Right renal cortex interstitium (tissue), 3 donors: ENCODE data around the gene NCAM1. TPM values are rescaled to one million over a fixed set of nuclear protein-coding genes. Genes with fewer than 3 reads are reported as not detected.

Experiments used
- DNase-seq, 3 donors: peaks; one replicate each; pipeline ENCODE4 v3.0.0-alpha.2; 2013; ENCODE audit warnings: low read depth in 3 of 3, low spot score in 2 of 3
- polyA plus RNA-seq, 3 donors: library from polyadenylated mRNA; unstranded; fragments of 120-200 nt; gene quantifications; one replicate each; pipeline ENCODE4 v1.2.1, GENCODE V29; 2013; ENCODE audit not compliant: insufficient read length in 3 of 3

Gene NCAM1
- polyA plus RNA-seq, 3 donors: 69.3 to 84.4 (median 72.5) TPM

DNA sequence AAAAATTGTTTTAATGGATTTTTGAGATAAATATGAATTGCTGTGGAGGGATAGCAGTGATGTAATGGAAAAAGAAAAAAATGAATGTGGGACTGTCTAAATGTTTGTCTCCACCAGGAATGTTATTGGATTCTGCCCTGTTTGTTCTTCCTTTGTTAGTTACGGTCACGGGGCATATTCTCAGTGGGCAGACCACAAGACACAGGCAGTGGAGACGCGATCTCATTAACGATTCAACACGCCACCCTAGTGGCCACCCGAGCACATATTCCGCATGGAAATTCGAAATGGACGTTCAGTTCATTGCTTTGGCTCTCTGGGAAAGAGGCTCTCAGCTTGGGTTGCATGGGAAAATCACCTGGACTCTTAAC is 201.4 kb downstream of the NCAM1 start:
- DNase-seq: no peak

DNA sequence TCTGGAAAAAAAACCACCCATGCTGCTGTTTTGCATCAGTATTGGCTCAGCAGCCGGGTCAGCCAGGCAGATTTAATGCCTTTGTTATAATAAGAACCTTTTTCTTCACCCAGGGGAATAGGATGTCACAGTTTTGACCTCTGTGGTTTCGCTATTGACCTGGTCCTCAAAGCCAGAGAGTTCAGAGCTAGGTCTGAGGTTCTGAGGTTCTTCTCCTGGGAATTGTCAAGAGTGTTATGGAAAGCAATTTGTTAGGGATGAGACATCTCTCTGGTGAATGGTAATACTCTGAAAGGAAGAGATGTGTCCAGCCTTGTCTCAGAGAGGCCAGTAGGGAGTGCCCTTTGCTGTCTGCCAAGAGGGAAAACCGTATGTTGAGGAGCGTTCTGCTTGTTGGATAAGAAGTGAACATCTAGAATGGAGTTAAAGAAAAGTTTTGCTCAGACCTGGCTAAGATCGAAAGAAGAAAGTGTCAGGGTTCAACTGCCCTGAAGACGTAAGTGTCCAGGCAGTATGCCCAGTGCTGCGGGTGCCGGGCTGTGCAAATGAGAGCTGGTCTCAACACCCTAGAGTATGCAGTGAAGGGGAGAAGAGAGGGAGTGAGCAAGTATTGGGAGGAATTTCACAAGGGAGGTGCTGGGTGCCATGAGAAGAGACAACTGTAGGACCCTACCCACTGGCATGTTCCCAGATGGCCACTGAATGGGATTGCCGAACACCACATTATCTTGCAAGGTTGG is 202.2 kb downstream of the NCAM1 start:
- no peak for DNase-seq

GRCh38 chr11:113166280-113166679 is 205.1 kb downstream of the NCAM1 start:
- no peak for DNase-seq

DNA sequence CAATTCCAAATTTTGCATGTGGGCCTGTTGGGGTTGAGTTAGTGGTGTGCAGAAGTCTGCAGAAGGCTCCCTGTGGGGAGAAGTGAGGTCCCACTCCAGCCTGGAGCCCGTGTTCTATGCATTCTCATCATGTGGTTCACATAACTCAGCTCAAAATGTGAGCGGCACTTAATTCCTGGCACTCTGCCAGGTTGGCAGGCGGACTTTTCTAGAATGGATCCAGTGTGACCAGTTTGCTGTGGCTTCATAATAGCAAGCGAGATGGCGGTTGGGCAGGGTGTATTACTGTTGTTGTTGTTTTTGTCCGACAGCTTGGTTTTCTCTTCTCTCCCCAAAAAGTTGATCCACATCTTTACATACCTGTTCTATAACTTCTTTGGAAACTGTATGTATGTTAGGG is 206.4 kb downstream of the NCAM1 start:
- DNase-seq: no peak

DNA sequence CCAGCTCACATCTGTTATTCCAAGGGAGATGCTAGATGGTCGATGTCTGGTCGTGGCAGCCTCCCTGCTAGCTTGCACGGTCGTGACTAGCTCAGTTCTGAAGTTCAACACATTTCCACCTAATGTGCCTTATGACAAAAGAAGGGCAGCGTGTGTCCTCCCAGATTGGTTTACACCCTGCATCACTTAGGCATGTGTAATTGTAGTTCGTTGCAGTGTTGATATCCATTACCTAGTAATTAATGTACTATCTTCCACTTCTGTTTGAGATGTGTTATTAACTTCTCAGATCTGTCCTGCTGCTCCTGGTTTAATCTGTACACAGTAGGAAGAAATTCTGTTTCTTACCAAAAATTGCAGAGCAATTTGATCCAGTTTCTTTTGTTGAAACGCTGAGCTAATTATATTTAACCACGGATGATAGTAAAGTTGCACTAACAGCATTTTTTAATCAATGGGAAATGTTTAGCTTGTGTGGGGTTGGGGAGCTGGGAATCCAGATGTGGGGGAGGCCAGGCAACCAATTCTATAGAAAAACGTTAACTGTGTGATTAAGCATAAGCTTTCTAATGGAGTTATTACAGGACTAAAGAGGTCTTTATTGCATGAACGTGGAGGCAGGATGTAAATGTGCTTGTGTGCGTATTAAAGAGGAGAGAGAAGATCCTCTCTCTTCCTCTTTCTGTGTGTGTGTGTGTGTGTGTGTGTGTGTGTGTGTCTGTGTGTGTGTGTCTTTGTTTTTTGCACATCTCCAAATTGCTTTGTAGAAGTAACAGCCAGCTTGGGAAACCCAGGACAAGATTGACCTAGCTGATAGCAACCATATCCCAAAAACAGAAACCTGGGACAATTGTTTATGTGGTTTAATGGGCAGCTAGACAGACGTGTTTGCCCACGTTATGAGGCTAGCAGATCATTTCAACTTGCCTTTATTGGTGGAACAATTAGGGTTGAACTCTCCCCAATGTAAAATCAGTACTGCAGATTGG is 207.4 kb downstream of the NCAM1 start:
- no peak for DNase-seq

DNA sequence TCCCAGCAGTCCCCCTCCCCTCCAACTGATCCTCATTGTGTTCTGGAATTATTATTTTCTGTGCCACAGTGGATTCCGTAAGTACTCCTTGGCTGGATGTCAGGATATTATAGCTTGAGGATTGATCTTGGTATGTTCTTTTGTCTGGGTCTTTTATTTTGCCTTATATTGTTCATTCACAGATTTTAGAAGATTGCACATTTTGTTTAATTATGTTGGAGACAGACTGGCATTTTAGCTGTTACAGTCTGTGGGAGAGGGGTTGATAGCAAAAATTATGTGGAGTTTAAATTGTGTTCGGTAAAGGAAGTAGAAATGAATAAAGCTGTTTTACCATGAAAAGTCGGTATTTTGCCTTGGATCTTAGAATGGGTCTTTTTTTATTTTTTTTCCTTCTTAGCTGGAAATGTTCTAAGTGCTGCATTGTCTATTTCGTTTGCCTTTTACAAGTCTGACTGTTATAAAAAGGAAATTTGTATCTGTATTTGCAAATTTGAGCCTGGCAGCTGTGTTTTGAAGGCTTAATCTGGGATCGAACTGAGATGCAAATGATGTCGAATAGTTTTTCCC is 211.2 kb downstream of the NCAM1 start:
- DNase-seq: no peak

GRCh38 chr11:113173126-113173525 is 211.9 kb downstream of the NCAM1 start:
- DNase-seq: no peak

DNA sequence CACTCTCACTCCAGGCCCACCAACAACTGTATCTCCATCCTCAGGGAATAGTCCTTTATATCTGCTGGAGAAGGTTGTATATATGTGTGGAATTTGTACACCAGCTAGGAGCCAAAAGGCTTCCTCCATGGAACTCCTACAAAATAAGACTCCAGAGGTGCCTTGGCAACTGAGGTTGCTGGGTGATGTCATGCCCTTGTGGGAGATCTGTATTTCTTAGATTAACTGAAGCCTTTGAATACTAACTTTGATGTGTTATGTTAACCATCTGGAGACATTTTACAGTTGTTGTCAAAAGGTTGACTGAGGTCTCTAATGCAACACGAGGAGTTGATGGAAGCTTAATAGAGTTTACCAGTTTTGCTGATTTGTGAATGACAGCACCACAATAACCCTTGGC is 213.7 kb downstream of the NCAM1 start:
- no peak for DNase-seq

DNA sequence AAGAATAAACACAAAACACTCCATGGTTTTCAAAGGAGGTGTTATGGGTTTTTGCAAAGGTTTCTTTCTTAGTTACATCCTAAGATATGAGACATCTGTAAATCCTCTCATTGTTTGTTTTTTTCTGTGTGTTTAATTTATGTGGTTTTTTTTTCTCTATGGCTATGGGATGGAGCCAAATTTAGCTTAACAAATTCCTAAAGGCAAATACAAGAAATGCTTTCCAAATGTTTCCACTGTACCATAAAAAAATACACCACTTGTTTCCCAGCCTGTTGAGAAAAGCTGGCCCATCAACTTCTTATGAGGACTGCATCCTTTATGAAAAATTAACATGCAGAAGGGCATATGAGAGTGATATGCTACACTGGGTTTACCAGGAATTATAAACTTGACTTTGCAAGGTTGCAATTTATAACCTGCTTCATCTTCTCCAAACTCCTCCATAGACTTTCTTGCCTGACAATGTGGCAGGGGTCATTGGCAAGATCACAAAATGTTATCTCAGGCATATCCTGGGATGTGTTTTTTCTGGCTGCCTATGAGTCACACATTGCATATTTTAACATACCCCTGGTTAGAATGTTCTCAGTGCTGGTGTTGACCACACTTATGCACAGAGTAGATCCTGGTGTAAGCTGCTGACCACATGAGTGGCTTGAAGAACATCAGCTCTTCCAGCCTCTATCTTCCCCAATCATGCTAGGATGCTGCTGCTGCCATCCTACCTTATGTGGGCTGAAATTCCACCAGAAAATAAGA is 215.6 kb downstream of the NCAM1 start:
- no peak for DNase-seq

GRCh38 chr11:113177671-113178070 is 216.5 kb downstream of the NCAM1 start:
- no peak for DNase-seq

- no peak for DNase-seq
Observed at GRCh38 chr11:113178381-113179070, 217.3 kb downstream of the NCAM1 start.

DNA sequence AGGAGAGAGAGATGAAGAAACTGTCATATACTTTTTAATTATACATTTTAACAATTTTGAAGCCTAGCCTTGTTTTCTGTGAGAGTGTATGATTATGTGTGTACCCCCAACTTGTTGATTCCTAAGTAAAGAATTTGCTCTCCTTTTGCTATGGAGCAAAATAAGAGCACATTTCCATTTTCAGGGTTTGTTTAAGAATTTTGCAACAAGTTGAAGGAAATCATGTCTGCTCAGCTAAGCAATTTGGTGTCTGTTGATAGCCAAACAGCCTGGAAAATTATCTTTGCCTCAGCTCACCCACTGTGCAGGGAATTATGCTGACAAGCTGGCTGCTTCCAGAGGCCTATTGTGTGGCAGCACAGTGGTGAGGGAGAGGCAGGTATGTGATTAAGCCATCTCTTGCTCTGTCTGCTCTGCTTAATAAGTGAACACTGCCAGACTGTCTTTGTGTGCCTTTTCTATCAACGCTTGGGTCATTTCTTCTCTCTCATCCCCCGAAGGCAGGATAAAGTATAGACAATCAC is 218.0 kb downstream of the NCAM1 start:
- no peak for DNase-seq

- DNase-seq: no peak
Observed at GRCh38 chr11:113181094-113181493, 219.9 kb downstream of the NCAM1 start.

GRCh38 chr11:113182288-113182687 is 221.1 kb downstream of the NCAM1 start:
- no peak for DNase-seq

GRCh38 chr11:113184498-113184897 is 223.3 kb downstream of the NCAM1 start:
- no peak for DNase-seq

DNA sequence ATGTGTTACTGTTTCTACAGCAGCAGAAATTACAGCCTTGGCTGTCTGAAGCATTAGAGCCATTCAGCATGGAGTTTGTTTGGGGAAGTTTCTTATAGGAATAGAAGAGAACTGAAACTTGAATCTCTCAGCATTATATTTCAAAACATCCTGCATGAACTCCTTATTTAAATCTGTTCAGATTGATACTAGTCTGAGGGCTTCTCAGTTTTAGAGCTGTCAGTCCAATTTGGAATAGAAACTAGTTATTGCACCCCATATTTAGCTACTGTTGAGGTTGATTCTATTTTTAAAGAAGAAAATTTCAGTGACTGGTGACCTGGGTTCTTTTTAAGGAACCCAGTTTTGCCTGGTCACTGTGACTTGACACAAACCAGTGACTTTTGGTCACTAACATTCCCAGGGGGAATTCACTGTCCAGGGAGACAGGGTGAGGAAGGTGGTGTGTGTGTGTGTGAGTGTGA is 227.2 kb downstream of the NCAM1 start:
- DNase-seq: no peak

- DNase-seq: no peak
Observed at GRCh38 chr11:113189909-113190667, 228.9 kb downstream of the NCAM1 start.

- DNase-seq: no peak
Observed at GRCh38 chr11:113192121-113192925, 231.1 kb downstream of the NCAM1 start.
